Cerebellar nuclear complex (tissue), 1 donor: Measurements from ENCODE around the gene RHOBTB3.
A peak's percentile ranks its signal among the peaks of the same experiment; 100 is the strongest.
"Not testable (repeated sequence)": the region's sequence is repeated elsewhere in the genome, so short reads cannot be mapped to it uniquely, and the experiment has no call there.

Experiments used
- DNase-seq, 2 experiments: peaks; one replicate each; lab custom pipeline; 2025; lab: John Stamatoyannopoulos, UW

RHOBTB3 gene

DNA sequence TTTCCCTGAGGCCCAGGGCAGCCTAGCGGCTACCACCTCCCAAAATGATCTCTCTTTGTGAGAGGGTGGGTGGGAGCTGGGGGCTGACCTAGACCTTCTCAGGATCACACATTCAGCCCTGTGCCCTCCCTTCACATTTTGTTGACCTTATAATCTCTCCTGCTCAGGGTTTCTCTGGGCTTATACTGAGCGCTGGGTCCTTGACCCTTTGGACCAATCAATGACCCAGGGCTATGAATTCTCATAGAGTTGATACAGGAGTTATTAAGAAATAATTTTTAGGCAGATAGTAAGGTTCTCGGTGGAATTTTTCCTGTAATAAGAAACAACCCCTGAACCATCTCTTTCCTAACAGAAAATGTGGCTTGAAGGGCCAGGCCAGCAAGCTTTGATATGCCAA lies 69.4 kb downstream of the RHOBTB3 start:
- no peak for DNase-seq

DNA sequence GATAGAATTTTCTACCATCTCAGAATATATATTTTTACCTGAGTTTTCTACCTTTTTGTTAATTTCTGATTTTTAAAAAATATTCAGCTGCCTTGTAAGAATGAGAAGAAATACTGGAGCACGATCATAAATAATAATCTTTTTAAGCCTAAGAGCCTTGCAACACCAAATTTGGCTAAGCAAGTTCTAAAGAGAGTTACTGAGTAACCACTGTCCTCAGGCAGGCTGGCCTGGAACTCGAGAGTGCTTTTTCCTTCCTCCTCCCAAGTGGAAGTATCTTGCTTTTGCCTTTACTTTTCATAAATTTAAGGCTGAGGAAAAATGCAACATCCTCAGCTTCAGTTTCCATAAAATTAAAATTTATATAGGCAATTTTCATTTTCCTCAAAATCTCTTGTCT lies 70.4 kb downstream of the RHOBTB3 start:
- no peak for DNase-seq

DNA sequence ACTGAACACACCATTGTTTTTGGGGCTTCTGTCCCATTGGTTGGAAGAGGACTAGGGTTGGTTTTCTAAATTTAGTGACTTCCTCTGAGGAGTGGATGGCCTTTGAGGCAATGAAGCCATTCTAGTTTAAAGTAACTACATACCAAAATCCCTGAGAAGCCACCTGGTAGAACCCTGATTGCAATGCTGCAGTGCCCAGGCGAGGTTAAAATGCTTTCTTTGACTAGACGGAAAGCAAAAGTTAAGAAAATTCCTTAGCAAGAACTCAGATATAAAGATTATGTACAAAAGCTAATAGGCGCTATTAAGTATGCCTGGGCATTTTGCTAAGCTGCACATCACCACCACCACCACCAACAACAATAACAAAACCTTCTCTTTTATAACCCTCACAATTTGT lies 70.8 kb downstream of the RHOBTB3 start:
- no peak for DNase-seq

DNA sequence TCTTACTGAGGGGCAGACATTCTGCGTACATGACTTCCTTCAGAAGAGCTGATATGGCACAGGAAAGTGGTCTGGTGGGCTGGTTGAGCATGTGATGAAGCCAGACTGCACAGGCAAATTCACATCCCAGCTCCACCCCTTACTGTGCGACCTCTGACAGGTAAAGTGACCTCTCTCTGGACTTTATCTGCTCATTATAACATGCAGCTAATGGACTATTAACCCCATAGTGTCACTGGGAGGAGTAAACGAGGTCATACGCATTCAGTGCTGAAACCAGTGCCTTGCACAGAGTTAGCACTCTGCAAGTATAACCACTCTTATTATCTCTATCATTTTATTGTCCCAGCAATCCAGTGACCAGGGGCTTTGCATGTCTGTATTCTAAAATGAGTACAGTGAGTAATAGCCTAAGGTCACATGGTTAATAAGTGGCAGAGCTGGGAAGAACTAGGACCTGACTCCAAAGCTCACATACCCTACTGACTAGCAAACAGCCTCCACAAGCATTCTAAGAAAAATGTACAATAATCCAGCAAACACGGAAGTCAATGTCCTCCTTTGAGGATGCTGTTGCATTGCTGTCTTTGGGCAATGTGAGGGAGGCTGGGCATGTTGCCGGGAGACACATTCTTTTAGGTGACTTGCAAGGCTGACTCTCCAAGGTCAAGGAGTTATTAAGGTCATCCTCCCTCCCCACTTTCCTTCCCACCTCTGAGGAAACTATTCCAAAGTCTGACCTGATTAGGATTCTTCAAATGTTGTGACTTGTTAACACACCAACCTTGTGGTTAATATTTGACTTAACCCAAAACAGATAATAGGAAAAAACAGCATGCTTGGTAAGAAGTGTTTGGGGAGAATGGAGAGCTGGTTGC lies 72.4 kb downstream of the RHOBTB3 start:
- no peak for DNase-seq

DNA sequence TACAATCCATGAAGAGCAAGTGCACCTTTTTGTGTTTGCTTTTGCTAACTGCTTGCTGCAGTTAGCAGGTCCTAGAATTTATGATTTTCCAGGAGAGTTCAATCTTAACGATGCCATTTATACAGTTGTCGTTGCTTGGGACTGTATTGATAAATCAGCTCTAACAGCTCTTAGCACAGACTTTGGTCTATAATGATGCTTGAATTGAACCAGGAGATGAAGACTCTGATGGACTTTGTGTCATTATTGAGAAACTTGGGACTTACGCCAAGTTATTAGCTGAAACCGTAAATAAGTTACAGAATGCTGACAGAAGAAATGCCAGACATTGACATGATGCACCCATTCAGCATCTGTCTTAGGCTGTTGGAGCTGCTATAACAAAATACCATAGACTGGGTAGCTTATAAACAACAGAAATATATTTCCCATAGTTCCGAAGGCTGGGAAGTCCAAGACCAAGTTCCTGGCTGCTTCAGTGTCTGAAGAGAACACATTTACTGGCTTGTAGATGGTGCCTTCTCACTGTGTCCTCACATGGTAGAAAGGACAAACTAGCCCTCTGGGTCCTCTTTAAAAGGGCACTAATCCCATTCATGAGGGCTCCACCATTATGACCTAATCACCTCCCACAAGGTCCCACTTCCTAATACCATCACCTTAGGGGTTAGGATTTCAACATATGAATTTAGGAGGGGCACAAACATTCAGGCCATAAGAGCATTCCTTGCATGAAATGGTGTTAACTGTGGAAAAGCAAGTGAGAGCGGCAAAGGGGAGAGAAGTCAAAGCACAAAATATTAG lies 73.8 kb downstream of the RHOBTB3 start:
- DNase-seq, result no peak

DNA sequence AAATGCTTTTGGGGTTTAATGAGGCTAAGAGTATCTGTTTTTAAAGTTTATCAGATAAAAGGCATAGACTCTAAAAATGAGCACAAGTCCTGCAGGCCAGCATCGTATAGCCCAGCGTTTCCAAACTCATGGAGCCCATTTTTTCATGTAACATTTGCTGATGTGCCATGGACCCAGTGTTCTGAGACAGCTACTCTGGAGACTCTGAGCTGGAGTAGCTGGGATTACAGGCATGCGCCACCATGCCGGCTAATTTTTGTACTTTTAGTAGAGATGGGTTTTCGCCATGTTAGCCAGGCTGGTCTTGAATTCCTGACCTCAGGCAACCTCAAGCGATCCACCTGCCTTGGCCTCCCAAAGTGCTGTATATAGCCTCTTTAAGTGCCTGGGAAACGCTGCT lies 75.6 kb downstream of the RHOBTB3 start:
- no peak for DNase-seq

DNA sequence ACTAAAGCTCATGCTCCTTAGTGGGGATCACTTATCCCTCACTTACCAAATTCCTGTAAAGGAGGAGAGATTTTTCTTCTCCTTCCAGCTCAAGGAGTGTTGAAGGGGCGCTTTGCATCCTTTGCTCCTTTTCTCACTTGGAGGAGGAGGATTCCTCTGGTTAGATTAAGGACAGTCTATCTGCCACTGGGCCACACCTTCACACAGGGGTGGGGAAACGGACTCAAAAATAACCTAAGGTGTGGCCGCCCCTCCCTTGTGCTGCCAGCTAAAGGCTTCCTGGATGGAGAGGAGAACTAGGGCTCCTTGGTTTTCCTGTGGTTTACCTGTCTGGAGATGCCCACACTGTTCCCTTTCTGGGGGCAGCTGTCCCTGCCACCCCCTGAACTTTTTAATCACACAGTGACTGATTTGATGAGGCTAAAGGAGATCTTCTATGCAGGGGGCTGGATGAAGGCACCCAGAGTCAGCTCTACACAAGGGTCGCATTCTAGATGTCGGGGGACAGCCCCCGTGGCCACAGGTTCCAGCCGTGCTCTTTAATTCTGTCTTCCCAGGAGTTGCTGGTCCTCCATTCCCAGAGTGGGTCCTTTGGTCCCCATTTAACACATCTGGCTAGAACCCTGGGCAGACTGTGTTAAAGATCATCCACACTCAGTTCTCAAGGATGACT lies 77.0 kb downstream of the RHOBTB3 start:
- no peak for DNase-seq

DNA sequence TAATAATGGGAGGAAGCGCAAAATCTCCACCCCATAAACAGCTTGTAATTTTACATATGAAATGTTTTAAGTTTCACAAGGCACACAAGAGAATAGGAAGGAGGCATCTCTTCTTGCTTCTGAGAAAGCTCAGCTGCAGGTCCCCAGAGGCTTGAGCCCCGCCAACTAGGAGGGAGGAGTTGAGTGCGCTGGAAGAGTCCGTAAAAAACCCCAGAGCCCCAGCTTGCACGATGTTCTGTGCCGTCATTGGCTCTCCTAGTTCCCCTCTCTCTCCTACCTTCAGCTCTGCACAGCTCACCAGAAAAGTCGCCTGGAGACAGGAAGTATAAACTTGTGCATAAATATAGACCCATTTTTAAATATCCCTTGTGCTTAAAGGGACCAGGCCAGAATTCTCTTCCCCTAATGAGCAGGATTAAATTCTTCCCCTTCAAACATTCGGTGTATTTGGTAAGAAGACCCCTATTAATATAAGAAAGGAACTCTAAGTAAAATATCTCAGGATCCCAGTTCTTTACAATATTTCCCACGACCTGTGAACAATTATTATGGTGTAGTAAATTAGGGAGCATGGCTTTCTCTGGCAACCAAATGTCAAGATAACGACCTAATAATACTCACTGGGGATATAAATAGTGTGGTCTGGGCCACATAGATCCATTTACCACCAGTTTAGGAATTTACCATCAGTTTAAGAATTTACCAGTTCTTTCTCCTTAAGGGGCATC lies 77.7 kb downstream of the RHOBTB3 start:
- no peak for DNase-seq

DNA sequence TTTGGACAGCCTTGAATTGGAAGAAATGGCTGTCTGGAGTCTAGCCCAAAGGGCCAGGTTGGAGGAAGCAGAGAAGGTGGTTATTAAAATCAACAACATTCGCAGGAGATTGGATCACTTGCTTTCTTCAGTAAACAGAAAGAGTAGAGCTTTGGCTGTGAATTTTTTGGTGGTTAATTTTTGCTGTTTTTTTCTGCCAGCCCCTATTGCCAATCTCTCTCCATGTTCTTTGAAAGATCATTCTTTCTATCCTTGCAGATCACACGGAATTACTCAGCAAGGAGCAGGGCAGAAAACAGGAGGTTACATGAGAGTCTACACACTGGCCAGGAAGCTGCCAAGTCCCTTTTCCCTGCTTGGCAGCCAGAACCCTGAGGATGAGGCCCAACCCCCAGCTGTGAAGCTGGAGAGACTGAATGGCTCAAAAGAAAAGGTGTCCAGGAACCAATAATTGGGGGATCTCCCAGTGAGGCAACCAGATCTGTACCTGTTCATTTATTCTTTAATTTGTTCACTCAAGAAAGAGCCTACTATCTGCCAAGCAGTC lies 78.4 kb downstream of the RHOBTB3 start:
- peak in 1 of 2 experiments; percentile 25 for DNase-seq

DNA sequence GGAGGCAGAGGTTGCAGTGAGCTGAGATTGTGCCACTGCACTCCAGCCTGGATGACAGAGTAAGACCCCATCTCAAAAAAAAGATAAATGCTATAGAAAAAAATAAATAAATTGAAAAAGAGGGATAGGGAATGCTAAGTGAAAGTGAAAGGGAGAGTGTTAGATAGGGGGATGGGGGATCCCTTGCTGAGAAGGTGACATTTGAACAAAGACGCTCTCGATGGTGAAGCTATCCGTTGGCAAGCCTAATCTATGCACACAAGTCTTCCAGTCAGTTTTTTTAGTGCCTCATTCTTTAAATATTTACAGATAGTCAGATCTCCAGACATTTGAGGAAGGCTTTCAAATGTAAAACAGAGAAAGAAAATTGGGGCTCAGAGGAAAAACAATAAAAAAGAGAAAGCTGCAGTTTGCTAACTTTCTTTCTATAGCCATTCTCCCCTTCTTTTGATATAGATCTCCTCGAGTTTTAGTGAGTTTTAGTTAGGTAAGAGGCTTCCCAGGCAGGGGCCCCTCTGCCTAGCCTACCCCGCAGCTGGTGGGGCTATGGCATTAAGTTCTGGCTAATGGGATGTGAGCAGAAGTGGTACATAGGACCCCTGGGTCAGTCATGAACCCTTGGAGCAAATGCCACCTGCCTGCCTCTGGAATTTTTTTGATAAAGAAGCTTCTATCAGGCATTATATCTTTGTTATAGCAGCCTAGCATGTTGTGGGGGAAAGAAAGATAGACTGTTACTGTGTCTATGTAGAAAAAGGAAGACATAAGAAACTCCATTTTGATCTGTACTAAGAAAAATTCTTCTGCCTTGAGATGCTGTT lies 79.4 kb downstream of the RHOBTB3 start:
- DNase-seq, result no peak

DNA sequence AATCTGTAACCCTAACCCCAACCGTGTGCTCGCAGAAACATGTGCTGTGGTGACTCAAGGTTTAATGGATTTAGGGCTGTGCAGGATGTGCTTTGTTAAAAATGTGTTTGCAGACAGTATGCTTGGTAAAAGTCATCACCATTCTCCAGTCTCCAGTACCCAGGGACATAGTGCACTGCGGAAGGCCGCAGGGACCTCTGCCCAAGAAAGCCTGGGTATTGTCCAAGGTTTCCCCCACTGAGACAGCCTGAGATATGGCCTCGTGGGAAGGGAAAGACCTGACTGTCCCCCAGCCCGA lies 79.9 kb downstream of the RHOBTB3 start:
- DNase-seq, result not testable (repeated sequence)

DNA sequence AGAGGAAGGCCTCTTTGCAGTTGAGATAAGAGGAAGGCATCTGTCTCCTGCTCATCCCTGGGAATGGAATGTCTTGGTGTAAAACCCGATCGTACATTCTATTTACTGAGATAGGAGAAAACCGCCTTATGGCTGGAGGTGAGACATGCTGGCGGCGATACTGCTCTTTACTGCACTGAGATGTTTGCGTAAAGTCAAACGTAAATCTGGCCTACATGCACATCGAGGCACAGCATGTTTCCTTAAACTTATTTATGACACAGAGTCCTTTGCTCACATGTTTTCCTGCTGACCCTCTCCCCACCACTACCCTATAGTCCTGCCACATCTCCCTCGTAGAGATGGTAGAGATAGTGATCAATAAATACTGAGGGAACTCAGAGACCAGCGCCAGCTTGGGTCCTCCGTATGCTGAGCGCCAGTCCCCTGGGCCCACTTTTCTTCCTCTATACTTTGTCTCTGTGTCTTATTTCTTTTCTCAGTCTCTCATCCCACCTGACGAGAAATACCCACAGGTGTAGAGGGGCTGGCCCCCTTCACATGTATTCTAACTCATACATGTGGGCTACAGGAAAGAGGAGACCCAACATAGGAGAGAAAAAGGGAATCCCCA lies 80.4 kb downstream of the RHOBTB3 start:
- not testable (repeated sequence) for DNase-seq

DNA sequence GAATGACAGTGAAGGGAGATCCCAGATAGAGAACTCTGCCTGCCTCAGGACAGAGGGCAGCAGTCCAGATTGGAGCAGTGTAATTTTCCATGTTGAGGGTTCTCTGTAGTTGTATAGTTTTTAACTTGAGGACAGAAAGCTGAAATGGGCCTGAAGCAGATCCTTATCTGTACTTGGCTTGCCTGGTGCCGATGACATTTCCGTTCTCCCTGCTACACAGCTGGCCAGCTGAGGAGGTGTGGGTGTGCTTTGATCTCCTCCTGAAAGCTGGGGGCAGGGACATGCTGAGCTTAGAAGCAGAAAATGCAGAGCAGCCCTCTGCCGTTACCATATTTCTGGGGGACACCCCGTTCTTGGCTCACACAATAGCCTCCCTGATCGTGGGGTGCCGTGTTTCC lies 80.9 kb downstream of the RHOBTB3 start:
- DNase-seq, result no peak

DNA sequence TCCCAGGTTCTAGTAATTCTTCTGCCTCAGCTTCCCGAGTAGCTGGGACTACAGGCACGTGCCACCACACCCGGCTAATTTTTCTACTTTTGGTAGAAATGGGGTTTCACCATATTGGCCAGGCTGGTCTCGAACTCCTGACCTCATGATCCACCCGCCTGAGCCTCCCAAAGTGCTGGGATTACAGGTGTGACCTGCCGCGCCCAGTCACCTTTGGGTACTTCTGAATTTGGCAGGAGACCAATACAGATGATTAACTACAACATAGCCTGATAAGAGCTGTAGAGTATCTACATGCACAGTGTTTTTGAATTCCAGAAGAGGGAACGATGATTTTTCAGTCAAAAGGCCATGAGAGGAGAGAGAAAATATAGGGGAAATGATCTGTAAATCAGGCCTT lies 81.9 kb downstream of the RHOBTB3 start:
- DNase-seq, result not testable (repeated sequence)

DNA sequence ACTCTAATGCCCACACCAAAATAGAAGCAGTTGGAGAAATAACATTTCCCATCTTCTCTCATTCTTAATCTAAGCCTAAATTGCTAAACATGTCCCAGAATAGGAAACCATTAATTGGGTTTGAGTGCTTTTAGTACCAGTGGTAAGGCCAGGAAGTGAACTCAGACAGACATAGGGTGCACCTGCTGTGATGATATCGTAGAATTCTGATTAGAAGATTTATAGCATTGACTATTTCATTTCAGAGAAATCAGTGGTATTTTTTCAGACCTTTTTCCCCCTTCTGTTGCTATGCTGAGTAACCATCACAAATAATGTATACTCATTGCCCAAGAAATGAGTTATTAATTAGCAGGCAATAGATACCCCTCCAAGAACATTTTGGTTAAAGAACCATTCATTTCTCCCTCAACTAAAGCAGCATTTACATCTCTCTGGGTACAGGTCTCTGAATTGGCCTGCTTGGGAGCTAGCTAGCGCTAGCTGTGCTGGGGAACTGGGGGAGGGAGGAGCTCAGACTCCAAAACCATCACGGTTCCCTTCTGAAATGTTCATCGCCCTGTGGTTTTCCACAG lies 84.1 kb downstream of the RHOBTB3 start:
- DNase-seq, result no peak

DNA sequence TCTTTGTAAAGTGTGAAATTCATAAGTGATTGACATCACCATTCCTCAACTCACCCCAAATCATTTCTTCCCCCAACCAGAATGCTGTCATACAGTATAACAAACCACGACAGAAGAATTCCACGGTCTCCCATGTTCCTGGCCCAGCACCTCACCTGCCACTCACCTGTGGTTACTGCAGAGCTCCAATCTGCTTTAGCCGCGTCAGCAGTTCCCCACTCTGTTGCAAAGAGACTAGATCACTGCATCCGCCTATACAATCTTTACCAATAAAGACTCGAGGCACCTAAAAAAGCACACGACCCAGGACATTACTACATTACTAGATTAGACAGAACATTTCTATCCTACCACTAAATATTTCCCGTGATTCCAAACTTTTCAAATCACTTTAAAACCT lies 85.2 kb downstream of the RHOBTB3 start:
- no peak for DNase-seq

DNA sequence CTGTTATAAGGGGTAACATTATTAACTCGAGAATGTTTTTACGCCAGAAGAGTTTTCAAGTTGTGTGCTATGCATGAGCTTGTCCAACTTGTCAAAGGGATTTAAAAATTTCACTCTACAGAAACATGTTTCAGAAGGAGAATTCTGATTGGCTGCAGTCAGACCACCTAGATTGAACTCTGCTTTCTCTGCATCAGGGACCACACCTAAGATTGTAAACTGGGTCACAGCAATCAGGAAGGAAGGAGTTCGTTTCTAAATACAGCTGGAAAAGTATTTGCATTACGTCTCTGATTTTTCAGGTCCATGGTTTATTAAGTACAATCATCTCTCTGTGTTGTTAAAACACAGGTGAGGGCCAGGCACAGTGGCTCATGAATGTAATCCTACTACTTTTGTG lies 85.6 kb downstream of the RHOBTB3 start:
- no peak for DNase-seq

DNA sequence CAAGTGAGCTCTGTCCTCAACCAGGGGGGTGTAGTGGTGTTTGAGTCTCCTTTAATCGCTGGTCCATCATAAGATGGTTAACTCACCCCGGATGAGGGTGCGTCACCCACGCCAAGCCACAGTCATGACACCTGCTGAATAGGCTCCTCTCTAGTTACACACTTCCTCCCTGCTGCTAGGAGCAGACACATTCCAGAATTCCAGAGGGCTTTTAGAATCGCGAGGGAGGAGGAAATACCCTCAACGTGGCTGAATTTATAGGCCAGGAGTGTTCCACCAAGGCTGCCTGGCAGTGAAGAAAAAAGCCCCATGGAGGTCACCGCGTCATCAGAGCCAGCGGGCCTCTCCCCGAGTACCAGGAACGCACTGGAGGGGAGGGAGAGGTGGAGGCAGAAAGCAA lies 86.3 kb downstream of the RHOBTB3 start:
- DNase-seq, result no peak

DNA sequence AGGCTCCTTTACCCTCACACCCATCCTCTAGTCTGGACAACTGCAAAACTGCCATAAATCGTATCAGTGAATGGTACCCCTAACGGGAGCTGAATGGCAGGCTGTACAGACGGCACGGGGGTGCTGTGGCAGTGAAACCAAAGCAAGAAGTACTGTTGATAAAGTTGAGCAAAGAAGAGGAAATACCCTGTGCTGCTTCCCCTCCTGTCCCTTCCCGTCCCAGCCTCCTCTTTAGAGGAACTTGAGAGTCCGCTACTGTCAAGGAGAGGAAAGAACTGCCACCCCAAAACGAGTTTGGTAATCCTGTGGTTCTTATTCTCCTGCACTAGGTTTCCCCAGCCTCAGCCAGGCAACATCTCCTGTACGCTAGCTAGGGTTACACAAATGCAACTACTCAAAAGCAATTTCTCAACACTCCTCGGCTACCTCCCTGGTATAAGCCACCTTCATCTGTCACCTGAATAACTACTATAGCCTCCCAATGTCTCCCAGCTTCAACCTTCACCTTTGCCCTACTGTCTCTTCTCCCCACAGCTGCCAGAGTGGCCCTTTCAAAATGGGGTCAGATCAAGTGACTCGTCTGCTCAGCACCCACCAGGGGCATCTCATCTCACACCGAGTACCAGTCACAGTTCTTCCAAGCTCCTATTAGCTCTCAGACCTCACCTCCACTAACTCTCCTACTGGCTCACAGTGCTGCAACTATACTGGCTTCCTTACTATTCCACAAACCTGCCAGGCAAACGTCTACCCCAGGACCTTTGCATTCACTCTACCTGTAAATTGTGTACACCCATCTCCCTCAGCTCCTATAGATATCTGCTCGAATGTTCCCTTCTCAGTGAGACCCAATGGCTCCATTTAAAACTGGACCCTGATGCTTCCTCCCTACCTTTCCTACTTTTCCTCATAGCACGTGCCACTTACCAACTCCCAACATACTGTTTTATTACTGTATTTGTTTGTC lies 87.3 kb downstream of the RHOBTB3 start:
- DNase-seq, result no peak
